ENCODE data around the gene PPP1R1A.

The PPP1R1A gene

GRCh38 chr12:54569995-54570528 lies 18.4 kb downstream of the PPP1R1A start:
- no peak for FAIRE-seq

GRCh38 chr12:54569072-54569471 lies 19.4 kb downstream of the PPP1R1A start:
- no peak for FAIRE-seq

- no peak for FAIRE-seq
Observed at GRCh38 chr12:54566792-54567191, 21.7 kb downstream of the PPP1R1A start.

DNA sequence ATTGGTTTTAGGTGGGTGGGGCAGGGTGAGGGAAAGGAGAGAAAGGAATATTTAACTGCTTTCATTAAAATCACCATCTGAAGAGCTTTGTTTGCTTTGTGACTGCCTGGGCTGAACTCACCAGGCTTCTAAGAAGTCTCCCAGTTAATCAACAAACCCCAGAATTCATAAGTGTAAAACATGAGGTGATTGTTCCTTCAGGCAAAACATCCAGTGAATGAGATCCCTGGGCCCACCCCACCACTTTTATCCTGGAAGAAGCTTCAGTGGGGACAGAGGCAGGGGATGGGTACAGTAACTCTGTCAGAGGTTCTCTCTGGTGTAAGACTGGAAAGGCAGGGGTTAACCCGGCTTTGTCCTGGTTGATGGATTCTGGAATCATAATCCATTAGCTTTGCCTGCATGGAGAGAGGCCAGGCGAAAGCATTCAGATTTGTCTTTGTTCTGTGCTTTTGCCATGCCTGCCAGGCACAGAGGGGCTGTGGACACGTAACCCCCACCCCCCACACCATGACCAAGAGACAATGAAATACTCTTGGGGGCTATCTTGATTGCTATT lies 22.4 kb downstream of the PPP1R1A start:
- no peak for FAIRE-seq

DNA sequence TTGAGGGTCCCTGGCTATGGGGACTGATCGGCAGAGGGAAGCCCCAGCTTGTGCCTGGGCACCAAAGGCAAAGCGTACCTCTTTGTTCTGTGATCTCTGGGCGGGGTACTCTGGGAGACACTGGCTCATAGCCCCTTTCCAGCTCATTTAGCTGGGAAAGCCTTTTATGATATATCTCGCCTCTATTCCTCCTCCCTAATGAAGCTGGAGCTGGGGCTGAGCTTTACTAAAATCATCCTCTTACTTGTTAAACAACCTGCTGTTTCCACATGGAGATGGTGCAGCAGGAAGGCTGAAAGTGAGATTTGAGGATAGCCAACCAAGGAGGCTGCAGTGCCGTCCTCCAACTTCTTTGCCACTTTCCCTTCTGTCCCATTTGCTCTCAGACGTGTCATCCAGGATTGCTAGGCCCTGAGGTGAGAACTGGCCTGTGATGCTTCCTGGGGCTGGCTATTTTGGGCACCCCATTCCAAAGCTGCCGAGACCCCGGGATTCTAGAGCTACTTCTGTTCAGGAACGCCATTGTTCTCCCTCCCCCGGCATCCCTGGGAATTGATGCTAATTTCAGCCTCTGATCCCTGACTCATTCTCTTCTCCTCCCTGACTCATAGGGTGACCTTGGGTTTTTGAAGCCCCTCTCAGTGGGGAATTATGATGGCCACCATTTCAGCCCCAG lies 23.0 kb downstream of the PPP1R1A start:
- no peak for FAIRE-seq

DNA sequence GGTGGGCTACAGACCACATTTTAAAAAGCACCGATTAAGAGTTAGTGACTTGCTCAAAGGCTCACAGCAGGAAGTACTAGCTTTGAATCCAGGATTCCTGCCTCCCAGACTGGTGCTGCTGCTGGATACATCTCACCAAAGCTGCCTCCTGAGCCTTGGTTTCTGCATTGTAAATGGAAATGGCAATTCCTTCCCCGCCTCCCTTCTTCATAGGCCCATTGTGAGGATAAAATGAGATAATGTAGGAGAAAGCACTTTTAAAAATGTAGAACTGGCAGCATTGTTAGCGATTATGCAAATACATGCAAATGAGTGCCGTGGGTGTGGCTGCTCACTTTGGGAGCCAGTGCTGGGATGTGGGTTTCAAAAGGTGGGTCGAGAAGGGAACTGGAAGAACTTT lies 23.7 kb downstream of the PPP1R1A start:
- FAIRE-seq = no peak

- FAIRE-seq = no peak
Observed at GRCh38 chr12:54563787-54564186, 24.7 kb downstream of the PPP1R1A start.

DNA sequence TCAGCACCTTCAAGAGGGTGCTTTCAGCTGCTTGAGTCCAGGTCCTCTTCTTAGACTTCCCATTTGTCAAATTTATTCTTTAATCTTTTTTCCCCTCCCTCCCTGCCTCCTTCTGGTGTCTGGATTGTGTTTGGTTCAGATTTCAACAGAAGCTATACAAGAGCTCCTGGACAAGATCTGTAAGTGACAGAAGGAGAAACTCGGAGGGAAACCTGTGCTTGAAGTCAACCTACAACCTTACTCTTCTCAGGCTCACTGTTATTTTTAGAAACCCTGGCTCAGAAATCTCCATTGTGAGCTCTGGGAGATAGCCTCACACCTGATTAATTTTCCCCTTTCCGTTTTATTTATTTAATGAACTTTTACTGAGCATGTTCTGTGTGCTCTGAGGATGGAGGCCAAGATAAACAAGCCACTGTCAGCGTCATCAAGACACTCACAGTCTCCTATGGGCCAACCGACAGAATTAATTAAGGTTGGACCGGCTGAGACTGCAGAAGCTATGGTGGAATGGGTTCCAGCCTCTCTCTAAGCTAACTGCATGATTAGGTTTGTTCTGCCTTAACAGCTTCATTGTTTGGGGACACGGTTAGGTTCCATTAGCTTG lies 25.6 kb downstream of the PPP1R1A start:
- FAIRE-seq = no peak

DNA sequence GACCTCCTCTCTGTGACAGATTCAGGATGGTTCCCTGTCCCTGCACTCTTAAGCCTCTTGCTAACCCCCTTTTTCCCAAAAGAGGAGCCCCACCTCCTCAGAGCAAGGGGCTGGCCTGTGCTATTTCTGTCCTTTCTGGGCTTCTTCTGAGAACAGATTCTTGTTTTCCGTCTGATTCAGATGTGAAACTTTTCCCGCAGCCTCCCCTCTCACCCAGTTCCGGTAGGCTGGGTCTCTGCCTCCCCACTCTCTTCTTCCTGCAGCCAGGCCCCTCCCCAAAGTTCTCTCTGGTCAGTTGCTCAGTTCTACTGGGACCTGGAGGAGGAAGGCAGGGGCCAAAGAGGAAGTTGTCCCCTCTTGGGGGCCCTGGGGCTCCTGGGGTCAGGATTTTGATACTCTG lies 27.3 kb downstream of the PPP1R1A start:
- no peak for FAIRE-seq

GRCh38 chr12:54560374-54560858 lies 28.0 kb downstream of the PPP1R1A start:
- no peak for FAIRE-seq

DNA sequence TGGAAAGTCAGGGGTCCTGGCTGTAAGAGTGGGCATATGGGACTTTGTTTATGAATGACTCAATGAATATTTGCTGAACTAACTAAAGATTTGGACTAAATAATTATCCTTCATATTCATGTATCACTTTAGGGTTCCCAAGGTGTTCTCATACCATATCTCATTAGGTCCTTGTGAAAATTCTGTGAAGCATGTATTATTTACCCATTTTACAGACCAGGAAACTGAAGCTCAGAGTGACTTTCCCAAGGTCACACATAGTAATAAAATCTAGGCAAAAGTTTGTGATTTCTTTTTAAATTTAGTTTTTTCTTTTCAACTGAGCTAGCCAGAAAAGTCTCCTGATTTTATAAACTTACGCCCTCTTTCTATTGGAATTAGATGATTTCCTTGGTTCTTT lies 29.7 kb downstream of the PPP1R1A start:
- FAIRE-seq = no peak

- FAIRE-seq = no peak
Observed at GRCh38 chr12:54558311-54558710, 30.1 kb downstream of the PPP1R1A start.

DNA sequence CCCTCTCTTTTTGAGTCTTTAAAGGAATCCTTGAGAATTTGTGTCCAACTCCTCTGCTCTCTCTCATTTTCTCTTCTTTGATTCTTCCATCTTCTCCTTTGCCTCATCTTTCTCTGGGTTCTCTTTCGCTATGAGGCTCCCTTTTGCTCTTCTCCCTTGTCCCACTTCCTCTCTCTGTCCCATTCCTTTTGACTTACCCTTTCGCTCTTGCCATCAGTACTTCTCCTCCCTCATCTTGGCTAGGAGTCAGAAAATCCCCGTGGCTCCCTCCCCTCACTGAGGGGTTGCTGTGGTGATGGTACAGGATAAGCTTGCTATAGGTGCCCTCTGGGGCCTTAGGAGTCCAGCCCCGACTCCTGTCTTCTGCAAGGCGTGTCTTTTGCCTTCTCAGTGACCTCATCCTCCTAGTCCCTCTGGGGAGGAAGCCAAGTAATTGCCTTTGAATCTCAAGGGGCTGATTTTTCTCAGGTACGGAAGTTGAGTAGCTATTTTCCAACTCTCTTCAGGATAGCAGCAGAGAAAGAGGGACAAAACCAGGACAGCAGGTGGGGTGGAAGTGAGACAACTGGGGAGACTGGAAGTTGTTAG lies 32.7 kb downstream of the PPP1R1A start:
- FAIRE-seq = no peak

GRCh38 chr12:54549774-54550451 lies 38.5 kb downstream of the PPP1R1A start:
- FAIRE-seq = no peak

- no peak for FAIRE-seq
Observed at GRCh38 chr12:54546511-54546910, 41.9 kb downstream of the PPP1R1A start.

DNA sequence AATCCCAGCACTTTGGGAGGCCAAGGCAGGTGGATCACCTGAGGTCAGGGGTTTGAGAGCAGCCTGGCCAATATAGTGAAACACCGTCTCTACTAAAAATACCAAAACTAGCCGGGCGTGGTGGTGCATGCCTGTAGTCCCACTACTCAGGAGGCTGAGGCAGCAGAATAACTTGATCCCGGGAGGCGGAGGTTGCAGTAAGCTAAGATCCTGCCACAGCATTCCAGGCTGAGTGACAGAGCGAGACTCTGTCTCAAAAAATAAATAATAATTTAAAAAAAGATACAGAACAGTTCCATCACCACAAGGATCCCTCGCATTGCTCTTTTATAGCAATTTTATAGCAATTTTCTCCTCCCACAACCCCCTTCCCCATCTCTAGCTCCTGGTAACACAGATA lies 43.7 kb downstream of the PPP1R1A start:
- no peak for FAIRE-seq

DNA sequence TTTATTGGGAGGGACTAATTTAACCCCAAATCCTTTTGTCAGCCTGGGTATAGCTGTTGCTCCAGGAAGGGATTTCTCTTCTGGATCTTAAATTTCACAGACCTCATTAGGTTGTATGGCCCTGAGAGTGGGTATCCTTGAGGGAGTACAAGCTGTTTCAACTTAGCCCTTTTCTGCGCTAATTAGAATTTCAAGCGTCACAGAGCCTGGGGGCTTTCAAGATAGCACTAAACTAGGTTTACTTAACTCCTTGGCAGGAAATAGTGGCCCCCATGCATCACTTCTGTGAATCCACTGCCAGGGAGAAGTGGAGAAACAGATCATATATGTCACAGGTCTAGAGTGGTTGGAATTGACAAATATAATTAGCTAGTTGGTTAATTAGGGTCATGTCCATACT lies 44.9 kb downstream of the PPP1R1A start:
- FAIRE-seq = no peak

GRCh38 chr12:54541751-54542290 lies 46.6 kb downstream of the PPP1R1A start:
- no peak for FAIRE-seq

DNA sequence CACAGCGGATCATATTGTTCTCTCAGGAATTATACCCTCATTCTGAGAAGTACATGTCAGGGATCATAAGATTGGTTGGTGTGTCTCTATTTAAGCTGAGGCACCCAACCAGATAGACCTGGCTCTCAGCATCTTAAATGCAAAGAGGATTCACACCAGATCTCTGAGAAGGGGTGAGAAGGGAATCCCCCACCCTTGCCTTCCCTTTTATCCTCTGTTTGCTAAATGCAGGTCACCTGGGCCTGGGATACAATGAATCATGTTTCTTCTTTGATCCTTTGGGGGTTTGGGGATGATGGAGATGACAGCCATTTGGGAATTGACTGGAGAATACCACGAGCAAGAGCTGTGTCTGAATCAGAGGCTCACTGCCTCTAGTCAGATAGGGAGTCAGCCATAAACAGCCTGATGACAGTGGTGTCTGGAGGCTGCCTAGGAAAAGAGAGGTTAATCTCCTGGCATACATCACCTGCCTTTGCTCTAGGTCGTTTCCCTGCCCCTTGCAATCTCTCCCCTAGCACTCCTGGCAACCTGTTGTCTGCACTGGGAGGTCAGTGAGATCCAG lies 50.2 kb downstream of the PPP1R1A start:
- FAIRE-seq = no peak

DNA sequence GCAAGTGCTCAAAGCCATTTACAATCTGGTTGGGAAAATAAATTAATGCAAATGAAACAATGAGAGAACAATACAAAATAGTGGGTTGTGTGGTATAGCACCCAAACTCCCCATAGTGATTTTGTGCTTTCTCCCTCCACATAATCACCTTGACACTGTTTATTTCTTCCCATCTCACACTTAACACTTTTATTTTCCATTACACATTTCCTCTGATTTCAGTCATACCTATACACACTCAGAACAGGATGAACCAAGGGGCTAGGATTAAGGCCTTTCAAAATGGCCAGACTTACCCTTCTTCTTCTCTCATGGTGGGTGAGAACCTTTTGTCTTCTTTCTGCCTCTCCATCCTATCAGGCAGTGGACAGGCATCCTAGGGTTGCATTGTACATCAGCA lies 53.0 kb downstream of the PPP1R1A start:
- FAIRE-seq = no peak

GRCh38 chr12:54529581-54529980 lies 58.9 kb downstream of the PPP1R1A start:
- FAIRE-seq = no peak

Data from G401.6 (cell line).